ENCODE results near the gene ASXL2.
"Not testable (repeated sequence)": the region's sequence is repeated elsewhere in the genome, so short reads cannot be mapped to it uniquely, and the experiment has no call there.

Gene ASXL2

GRCh38 chr2:25725877-25726276, 152.4 kb downstream of the ASXL2 start:
- no peak for DNase-seq

DNA sequence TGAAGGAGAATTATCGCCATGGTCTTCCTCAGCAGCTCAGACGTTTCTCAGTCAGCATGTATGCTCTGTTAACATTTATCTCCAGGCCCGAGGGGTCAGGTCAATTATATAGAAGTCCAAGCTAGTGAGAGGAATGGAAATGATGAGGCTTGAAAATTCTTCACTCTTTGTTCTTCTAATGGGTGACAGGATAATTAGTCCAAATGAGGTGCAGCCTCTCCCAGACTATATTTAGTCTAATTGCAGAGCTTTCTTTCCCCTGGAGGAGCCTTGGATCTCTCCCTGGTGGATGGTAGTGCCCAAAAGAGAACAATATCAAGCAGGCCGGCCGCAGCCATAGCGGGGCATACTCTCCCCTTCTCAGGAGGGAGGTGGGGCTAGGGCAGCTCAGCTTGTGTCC, 153.5 kb downstream of the ASXL2 start:
- no peak for DNase-seq

- DNase-seq: no peak
Observed at GRCh38 chr2:25722224-25722623, 156.1 kb downstream of the ASXL2 start.

GRCh38 chr2:25720575-25720974, 157.7 kb downstream of the ASXL2 start:
- DNase-seq: no peak

GRCh38 chr2:25714740-25715139, 163.5 kb downstream of the ASXL2 start:
- no peak for DNase-seq

- no peak for DNase-seq
Observed at GRCh38 chr2:25712455-25712854, 165.8 kb downstream of the ASXL2 start.

- no peak for DNase-seq
Observed at GRCh38 chr2:25711675-25712354, 166.5 kb downstream of the ASXL2 start.

- DNase-seq: no peak
Observed at GRCh38 chr2:25710750-25711149, 167.5 kb downstream of the ASXL2 start.

- no peak for DNase-seq
Observed at GRCh38 chr2:25709349-25709748, 168.9 kb downstream of the ASXL2 start.

DNA sequence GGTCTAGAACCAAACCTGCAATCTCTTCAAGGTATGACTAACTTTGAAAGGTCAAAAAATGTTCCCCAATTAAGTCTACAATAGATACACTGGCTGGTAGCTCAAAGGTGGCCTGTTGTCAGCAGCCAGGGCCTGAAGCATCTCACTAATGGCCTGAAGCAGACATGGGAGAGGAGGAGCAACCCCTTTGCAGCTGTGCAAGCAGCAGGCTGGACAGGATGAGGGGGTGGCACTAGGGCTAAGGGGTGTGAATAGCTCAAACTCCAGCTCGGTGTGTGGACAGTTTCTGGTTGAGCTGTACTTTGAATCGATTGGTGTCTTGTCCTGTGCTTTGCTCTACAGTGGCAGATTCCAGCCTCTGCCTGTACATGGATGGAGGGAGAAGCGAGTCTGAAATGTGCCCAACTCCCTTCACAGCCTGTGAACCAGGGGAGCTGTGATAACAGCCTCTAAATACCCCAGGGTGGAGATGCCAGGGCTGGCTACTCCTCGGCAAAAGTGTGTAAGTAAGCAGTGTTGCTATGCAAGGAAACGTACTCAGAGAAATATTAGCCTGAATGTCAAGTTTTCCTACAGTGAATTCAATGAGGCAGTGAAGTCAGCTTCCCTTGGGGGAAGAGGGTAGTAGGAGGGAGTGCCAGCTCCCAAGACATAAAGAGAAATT, 170.2 kb downstream of the ASXL2 start:
- DNase-seq: no peak

- not testable (repeated sequence) for DNase-seq
Observed at GRCh38 chr2:25705575-25705974, 172.7 kb downstream of the ASXL2 start.

GRCh38 chr2:25701801-25702200, 176.5 kb downstream of the ASXL2 start:
- no peak for DNase-seq

DNA sequence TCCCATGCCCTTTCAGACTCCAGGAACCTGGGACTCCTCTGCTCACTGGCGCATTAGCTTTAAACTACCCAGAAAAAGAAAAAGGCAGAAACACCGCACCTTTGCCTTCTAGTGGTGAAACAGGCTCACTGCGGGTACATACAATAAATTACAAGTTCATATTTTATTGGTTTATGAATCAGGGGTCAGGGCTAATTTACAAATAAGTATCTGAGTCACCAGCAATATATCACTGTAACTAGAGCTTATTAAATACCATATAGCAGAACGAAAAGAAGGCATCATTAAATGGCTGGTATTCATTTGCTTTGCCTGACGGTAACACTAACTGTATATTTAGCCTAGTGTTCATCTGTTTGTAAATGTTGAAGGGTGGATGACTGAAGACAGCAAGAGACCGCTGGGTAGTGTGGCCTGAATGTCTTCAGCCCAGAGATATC, 178.0 kb downstream of the ASXL2 start:
- peak; percentile 85 for DNase-seq

- DNase-seq: peak; percentile 85
Observed at GRCh38 chr2:25699216-25699615, 179.1 kb downstream of the ASXL2 start.

- DNase-seq: peak; percentile 71
Observed at GRCh38 chr2:25698752-25699151, 179.5 kb downstream of the ASXL2 start.

GRCh38 chr2:25697559-25698341, 180.5 kb downstream of the ASXL2 start:
- DNase-seq: peak; percentile 83

DNA sequence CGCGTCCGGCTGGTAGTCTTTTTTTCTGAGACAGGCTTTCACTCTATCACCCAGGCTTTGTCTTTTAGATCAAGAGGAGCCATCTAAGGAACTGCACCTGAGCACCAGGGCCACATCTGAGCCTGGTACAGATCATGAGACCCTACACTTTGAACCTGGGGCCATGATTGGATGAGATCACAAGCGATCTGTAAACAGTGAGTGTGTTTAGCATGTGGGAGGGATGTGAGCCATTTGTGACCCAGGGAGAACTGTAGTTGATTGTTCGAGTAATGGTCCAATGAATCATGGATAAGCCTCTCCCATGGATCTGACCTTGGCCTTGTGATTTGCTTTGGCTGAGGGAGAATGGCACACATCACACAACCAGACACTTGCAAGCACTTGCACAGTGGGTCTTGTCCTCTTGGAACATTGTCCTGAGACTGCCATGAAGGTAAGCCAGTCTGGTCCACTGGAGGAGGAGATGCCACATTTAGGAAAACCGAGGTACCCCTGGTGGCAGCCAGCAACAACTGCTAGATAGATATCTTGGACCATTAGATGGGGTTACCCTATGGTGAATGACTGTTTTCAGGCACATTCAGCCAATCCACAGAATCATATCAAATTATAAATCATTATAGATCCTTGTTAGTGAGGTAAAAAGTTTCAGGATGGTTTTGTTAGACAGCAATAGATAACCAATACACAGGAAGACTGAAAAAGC, 185.4 kb downstream of the ASXL2 start:
- no peak for DNase-seq

DNA sequence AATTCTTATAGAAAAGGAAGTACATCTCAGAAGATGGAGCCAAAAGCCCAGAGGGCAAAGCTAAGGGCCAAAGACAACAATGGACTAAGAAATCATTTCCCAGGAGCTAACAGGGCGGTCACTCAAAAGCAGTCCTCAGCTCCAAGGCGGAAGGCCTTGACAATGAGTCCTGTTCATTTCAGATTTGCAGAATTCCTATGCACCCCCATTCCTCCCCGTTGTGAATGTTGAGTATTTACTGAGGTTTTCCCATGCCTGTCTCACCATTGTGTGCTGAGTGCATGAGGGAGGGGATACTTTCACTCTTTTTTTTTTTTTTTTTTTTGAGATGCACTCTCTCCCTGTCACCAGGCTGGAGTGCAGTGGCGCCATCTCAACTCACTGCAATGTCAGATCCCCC, 186.1 kb downstream of the ASXL2 start:
- no peak for DNase-seq

- no peak for DNase-seq
Observed at GRCh38 chr2:25690058-25690457, 188.2 kb downstream of the ASXL2 start.

DNA sequence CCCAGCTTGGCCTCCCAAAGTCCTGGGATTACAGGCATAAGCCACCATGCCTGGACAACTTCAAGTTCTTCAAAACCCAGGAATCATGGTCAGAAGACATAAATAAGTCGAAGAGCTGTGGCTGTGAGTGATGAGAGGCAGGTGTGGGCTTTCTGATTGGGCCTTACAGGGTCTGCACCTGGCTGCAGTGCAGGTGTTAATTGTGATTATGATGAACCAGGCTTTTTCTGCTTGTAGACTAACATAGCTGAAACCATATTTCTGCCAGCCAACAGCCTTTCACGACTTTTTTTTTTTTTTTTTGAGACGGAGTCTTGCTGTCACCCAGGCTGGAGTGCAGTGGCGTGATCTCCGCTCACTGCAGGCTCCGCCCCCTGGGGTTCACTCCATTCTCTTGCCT, 190.1 kb downstream of the ASXL2 start:
- DNase-seq: no peak

GRCh38 chr2:25685741-25686140, 192.5 kb downstream of the ASXL2 start:
- no peak for DNase-seq

DNA sequence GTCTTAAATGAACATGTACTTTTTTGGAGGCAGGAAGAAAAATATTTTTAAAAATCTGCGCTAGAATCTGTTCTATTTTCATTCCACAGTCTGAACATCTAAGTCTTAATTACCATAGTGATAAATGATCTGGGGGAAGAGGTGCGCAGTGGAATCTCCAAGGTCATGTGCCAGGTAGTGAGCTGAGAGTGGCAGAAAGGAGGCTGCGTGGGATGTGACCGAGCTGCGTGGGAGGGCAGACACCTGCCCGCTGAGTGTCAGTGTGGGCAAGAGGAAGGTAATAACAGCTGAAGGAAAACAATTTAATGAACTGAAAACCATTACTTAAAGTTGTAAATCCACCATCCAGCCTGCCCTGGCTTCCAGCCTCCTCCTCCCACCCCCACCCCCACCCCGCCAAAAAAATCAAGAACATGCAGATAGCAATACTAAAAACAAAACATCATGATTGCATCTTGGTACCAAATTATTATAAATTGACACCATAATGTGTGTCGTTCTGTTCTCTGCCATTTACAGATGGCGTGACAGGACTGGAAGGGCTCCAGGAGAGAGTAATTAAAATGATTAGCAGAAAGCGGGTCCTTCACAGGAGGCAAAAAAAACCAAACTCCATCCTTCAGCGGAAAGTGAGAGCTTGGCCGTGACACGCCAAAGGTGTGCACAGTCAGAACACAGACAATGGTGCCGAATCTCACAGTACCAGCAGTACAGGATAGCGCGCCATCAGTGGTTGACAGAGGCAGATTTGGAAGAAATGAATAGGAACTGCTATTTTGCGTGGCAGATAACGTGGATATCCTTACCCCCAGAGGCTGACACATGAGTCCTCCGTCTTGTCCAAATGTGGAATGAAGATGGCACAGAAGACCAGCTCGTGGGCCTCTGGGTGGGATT, 193.5 kb downstream of the ASXL2 start:
- peak; percentile 10 for DNase-seq

All from DMS79 treated with DMSO at 0.1 percent for 48 hours (cell line).